GM18907 (cell line): Measurements from ENCODE around the gene PRKAB1.
"Not testable (repeated sequence)": the region's sequence is repeated elsewhere in the genome, so short reads cannot be mapped to it uniquely, and the experiment has no call there.

Experiments used
- ATAC-seq: cut with Tn5 transposase; IDR thresholded peaks from one replicate; pipeline ENCODE4 v1.9.1; 2021; ENCODE audit warnings: mild to moderate bottlenecking, moderate library complexity; ENCODE audit not compliant: unreplicated experiment

Gene PRKAB1

GRCh38 chr12:119683816-119684215, 15.9 kb downstream of the PRKAB1 start:
- no peak for ATAC-seq

GRCh38 chr12:119684711-119685369, 16.9 kb downstream of the PRKAB1 start:
- ATAC-seq: no peak

- ATAC-seq: no peak
Measured at GRCh38 chr12:119685375-119685774, 17.4 kb downstream of the PRKAB1 start.

GRCh38 chr12:119686355-119686754, 18.4 kb downstream of the PRKAB1 start:
- no peak for ATAC-seq

- no peak for ATAC-seq
Measured at GRCh38 chr12:119686776-119687175, 18.8 kb downstream of the PRKAB1 start.

GRCh38 chr12:119687406-119687805, 19.5 kb downstream of the PRKAB1 start:
- no peak for ATAC-seq

- ATAC-seq: no peak
Measured at GRCh38 chr12:119687879-119688278, 19.9 kb downstream of the PRKAB1 start.

- no peak for ATAC-seq
Measured at GRCh38 chr12:119689935-119690500, 22.1 kb downstream of the PRKAB1 start.

GRCh38 chr12:119691202-119691810, 23.4 kb downstream of the PRKAB1 start:
- ATAC-seq: no peak

- no peak for ATAC-seq
Measured at GRCh38 chr12:119692410-119692809, 24.5 kb downstream of the PRKAB1 start.

- no peak for ATAC-seq
Measured at GRCh38 chr12:119692997-119693396, 25.1 kb downstream of the PRKAB1 start.

- no peak for ATAC-seq
Measured at GRCh38 chr12:119693511-119693910, 25.6 kb downstream of the PRKAB1 start.

- ATAC-seq: no peak
Measured at GRCh38 chr12:119694111-119694510, 26.2 kb downstream of the PRKAB1 start.

GRCh38 chr12:119695034-119695433, 27.1 kb downstream of the PRKAB1 start:
- no peak for ATAC-seq

GRCh38 chr12:119696943-119697342, 29.0 kb downstream of the PRKAB1 start:
- no peak for ATAC-seq

- no peak for ATAC-seq
Measured at GRCh38 chr12:119699199-119699760, 31.3 kb downstream of the PRKAB1 start.

- no peak for ATAC-seq
Measured at GRCh38 chr12:119700078-119700477, 32.1 kb downstream of the PRKAB1 start.

- ATAC-seq: no peak
Measured at GRCh38 chr12:119704065-119704747, 36.3 kb downstream of the PRKAB1 start.

GRCh38 chr12:119705182-119705581, 37.2 kb downstream of the PRKAB1 start:
- ATAC-seq: no peak

GRCh38 chr12:119706427-119706826, 38.5 kb downstream of the PRKAB1 start:
- not testable (repeated sequence) for ATAC-seq

- ATAC-seq: no peak
Measured at GRCh38 chr12:119710374-119710964, 42.5 kb downstream of the PRKAB1 start.
